Activated T-cell treated with anti-CD3 and anti-CD28 coated beads, Interleukin-2, amount 50 U/mL, for 72 hours (primary cell): ENCODE data around the gene RFK. TPM values are rescaled to one million over a fixed set of nuclear protein-coding genes. Genes with fewer than 3 reads are reported as not detected.
"Not testable (repeated sequence)": the region's sequence is repeated elsewhere in the genome, so short reads cannot be mapped to it uniquely, and the experiment has no call there.

Source experiments
- ATAC-seq, 2 donors: fragments of 150-1000 bp; cut with Tn5 transposase; replicated peaks in 1 of 2; 2 replicates each; pipeline ENCODE4 v1.10.0; 2021; ENCODE audit warnings: moderate library complexity in 2 of 2, mild to moderate bottlenecking in 1 of 2
- DNase-seq, 2 donors: peaks; one replicate each; pipeline ENCODE4 v3.0.0; 2021 to 2022; ENCODE audit warnings: mixed read lengths in 1 of 2
- H3K27ac Mint-ChIP-seq: one replicate; pipeline ENCODE4 v1.8.0; 2022; ENCODE audit warnings: mild to moderate bottlenecking, moderate library complexity, mixed read lengths
- H3K27me3 Mint-ChIP-seq: one replicate; pipeline ENCODE4 v1.8.0; 2022; ENCODE audit warnings: low read depth, mixed read lengths
- H3K36me3 Mint-ChIP-seq, 2 donors: one replicate each; pipeline ENCODE4 v1.8.0; 2022; ENCODE audit warnings: mixed read lengths in 2 of 2, mild to moderate bottlenecking in 1 of 2; ENCODE audit not compliant: insufficient read depth in 2 of 2
- H3K4me1 Mint-ChIP-seq: one replicate; pipeline ENCODE4 v1.8.0; 2022; ENCODE audit warnings: low read depth, mixed read lengths
- H3K4me3 Mint-ChIP-seq, 2 donors: one replicate each; pipeline ENCODE4 v1.8.0; 2022; ENCODE audit warnings: mild to moderate bottlenecking in 2 of 2, mixed read lengths in 2 of 2, moderate library complexity in 2 of 2
- H3K9me3 Mint-ChIP-seq, 2 donors: one replicate each; pipeline ENCODE4 v1.8.0; 2022; ENCODE audit warnings: mixed read lengths in 2 of 2
- total RNA-seq, 2 donors: library from RNA; stranded (reverse); gene quantifications; one replicate each; pipeline ENCODE4 v1.2.3, GENCODE V29; 2022

The RFK gene
- total RNA-seq: 1 to 10 TPM; 6.8 to 9.6 TPM

DNA sequence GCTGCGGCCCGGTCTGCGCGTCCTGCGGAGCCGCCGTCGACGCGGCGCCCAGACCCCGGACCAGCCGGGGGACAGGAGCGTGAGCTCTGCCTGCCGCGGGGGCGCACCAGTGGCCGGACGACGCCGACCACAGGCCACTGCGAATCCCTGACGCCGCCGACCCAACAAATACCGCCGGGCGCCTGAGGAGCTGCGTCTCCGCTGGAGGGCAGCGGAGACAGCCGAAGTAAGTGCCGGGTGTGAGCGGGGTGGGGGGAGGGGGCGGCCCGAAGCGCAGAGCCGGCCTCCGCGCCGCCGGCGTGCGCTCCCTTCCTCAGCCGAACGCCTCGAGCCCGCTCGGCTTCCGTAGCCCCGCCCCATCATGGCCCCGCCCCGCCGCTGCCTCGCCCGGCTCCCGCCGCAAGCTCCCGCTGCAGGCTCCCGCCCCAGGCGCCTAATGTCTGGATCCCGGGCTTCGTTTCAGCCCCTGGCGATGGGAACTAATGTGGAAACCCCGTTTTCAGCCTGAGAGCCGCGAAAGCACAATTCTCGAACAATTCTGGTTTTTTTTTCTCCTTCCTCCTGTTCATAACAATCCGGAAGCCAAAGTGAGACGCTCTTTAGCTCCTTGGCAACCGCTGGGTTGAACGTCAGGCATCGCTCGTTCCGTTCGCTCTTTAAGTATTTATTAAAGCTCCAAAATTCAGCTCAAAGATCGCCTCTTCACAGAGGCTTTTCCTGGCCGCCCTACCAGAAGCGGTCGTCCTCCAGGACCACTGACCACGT is at the start of gene RFK:
TSS of gene RFK (minus strand) at position 232 of the 765 bp plus-strand sequence. CDS start 255 bp downstream, outside the sequence.
- Mint-ChIP-seq H3K4me1 (peaks cover 28% of the 10 kb centered on the region), H3K9me3 (peaks cover 1% of the 10 kb centered on the region in 2 donors), H3K36me3 (peaks cover 9 to 12% of the 10 kb centered on the region in 2 donors), H3K27ac (peak within 1 kb of the TSS; percentile 100), H3K4me3 (peak within 1 kb of the TSS; percentile 98 to 99), H3K27me3 (no peaks in the 10 kb centered on the region)
- ATAC-seq: peak; percentile 89 to 90
- peak; percentile 89 to 94 for DNase-seq

DNA sequence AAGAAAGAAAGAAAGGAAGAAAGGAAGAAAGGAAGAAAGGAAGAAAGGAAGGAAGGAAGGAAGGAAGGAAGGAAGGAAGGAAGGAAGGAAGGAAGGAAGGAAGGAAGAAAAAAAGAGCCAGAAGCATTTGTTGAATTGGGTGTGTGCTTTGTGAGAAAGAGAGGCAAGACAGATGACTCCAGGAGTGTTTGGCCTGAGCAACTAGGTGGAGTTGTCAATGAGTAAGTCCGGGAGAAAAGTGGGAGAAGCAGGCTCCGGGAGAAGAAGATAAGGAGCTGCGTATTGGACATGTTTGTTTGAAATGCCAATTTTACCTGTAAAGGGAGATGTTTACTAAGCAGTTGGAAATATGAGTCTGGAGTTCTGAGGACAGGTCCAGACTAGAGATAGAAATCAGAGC is 49.7 kb upstream of the RFK start:
- no peak for ATAC-seq
- Mint-ChIP-seq H3K9me3 (no peaks in the 10 kb centered on the region), H3K4me3 (peak overlapping the region; percentile 66 to 72), H3K36me3 (peaks cover 6 to 8% of the 10 kb centered on the region in 2 donors), H3K27me3 (no peaks in the 10 kb centered on the region), H3K4me1 (peaks cover 74% of the 10 kb centered on the region), H3K27ac (peak overlapping the region; percentile 44)
- no peak for DNase-seq

- Mint-ChIP-seq H3K4me1 (peaks cover 74% of the 10 kb centered on the region), H3K9me3 (no peaks in the 10 kb centered on the region), H3K36me3 (peaks cover 6 to 8% of the 10 kb centered on the region in 2 donors), H3K4me3 (peak overlapping the region; percentile 81), H3K27me3 (no peaks in the 10 kb centered on the region), H3K27ac (peak overlapping the region; percentile 88)
- DNase-seq: peak; percentile 62 to 74
- peak; percentile 84 to 87 for ATAC-seq
Measured at GRCh38 chr9:76441551-76442322, 47.5 kb upstream of the RFK start.

DNA sequence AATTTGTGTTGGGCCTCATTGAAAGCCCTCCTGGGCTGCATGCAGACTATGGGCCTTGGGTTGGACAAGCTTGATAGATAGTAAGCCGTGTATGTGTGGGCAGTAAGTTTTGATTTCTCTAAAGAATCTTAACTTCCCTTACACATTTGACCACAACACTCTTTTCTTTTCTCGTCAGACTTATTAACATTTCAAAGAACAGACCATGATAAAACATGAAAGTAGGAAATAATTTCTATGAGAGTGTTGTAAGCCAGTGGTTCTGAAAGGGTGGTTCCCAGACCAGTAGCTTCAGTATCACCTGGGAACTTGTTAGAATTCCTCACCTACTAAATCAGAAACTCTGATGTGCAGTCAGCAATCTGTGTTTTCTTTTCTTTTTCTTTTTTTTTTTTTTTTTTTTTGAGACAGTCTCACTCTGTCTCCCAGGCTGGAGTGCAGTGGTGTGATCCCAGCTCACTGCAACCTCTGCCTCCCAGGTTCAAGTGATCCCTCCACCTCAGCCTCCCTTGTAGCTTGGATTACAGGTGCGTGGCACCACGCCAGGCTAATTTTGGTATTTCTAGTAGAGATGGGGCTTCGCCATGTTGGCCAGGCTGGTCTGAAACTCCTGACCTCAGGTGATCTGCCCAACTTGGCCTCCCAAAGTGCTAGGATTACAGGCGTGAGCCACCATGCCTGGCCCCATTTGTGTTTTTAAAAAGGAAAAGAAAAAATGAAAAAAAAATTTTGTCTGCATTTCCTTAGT is 44.8 kb upstream of the RFK start:
- DNase-seq (peak; percentile 42 to 45), ATAC-seq (peak; percentile 69 to 72)
- Mint-ChIP-seq H3K27me3 (peaks cover 5% of the 10 kb centered on the region), H3K27ac (peak overlapping the region; percentile 95), H3K36me3 (peaks cover 3 to 8% of the 10 kb centered on the region in 2 donors), H3K4me3 (peak overlapping the region; percentile 65 to 68), H3K4me1 (peaks cover 82% of the 10 kb centered on the region), H3K9me3 (no peaks in the 10 kb centered on the region)

DNA sequence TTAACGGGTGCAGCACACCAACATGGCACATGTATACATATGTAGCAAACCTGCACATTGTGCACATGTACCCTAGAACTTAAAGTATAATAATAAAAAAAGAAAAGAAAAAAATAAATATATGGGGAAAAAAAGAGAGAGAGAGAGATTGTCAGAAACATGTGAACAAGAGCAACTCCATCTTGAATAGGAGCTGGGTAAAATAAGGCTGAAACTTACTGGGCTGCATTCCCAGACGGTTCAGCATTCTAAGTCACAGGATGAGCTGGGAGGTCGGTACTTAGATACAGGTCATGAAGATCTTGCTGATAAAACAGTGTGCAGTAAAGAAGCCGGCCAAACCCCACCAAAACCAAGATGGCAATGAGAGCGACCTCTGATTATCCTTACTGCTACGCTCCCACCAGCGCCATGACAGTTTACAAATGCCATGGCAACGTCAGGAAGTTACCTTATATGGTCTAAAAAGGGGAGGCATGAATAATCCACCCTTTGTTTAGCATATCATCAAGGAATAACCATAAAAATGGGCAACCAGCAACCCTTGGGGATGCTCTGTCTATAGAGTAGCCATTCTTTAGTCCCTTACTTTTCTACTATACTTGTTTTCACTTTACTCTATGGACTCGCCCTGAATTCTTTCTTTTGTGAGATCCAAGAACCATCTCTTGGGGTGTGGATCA is 42.9 kb upstream of the RFK start:
- not testable (repeated sequence) for DNase-seq, H3K9me3 Mint-ChIP-seq, ATAC-seq, H3K27me3 Mint-ChIP-seq, H3K4me3 Mint-ChIP-seq, H3K36me3 Mint-ChIP-seq
- H3K27ac Mint-ChIP-seq: peak overlapping the region; percentile 95
- H3K4me1 Mint-ChIP-seq: peaks cover 88% of the 10 kb centered on the region

- DNase-seq, ATAC-seq, H3K27me3 Mint-ChIP-seq, H3K4me3 Mint-ChIP-seq, H3K27ac Mint-ChIP-seq, H3K36me3 Mint-ChIP-seq, H3K9me3 Mint-ChIP-seq: not testable (repeated sequence)
- H3K4me1 Mint-ChIP-seq: peaks cover 66% of the 10 kb centered on the region
Measured at GRCh38 chr9:76434897-76435296, 40.7 kb upstream of the RFK start.

DNA sequence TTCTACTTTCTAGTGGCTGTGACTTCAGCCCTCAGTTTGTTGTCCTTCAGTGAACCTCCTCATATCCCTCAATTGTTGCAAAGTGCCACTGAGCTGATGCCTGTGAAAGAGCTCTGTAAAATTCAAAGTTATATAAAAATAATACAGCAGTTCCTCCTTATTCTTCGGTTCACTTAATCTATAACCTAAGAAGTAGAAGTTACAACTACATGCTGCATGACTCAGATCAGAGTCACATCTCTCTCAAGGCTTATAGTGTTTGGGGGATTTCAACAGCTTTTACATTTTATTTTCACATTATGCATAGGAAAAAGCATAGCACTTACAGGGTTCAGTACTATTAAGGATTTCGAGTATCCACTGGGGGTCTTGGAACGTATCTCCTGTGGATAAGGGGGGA is 39.6 kb upstream of the RFK start:
- Mint-ChIP-seq H3K4me1 (peaks cover 55% of the 10 kb centered on the region), H3K4me3 (peak overlapping the region; percentile 3 to 79), H3K27me3 (peaks cover 10% of the 10 kb centered on the region), H3K27ac (peak overlapping the region; percentile 72), H3K9me3 (no peaks in the 10 kb centered on the region), H3K36me3 (no peaks in the 10 kb centered on the region)
- ATAC-seq (peak; percentile 66 to 70), DNase-seq (no peak)

GRCh38 chr9:76433406-76433805 is 39.2 kb upstream of the RFK start:
- DNase-seq: no peak
- H3K27me3 Mint-ChIP-seq: peaks cover 10% of the 10 kb centered on the region
- H3K9me3 Mint-ChIP-seq: no peaks in the 10 kb centered on the region
- no peaks in the 10 kb centered on the region for H3K36me3 Mint-ChIP-seq
- peak; percentile 39 to 42 for ATAC-seq
- no peak overlapping the region for H3K27ac Mint-ChIP-seq
- H3K4me1 Mint-ChIP-seq: peaks cover 51% of the 10 kb centered on the region
- peak overlapping the region in 1 of 2 donors; percentile 79 for H3K4me3 Mint-ChIP-seq

GRCh38 chr9:76431601-76432000 is 37.4 kb upstream of the RFK start:
- no peak overlapping the region for H3K4me3 Mint-ChIP-seq
- peaks cover 46% of the 10 kb centered on the region for H3K4me1 Mint-ChIP-seq
- H3K36me3 Mint-ChIP-seq: peaks cover 0 to 2% of the 10 kb centered on the region in 2 donors
- H3K27me3 Mint-ChIP-seq: peaks cover 10% of the 10 kb centered on the region
- no peak overlapping the region for H3K27ac Mint-ChIP-seq
- ATAC-seq: no peak
- H3K9me3 Mint-ChIP-seq: no peaks in the 10 kb centered on the region
- DNase-seq: no peak

GRCh38 chr9:76426807-76427419 is 32.7 kb upstream of the RFK start:
- peaks cover 0 to 4% of the 10 kb centered on the region in 2 donors for H3K36me3 Mint-ChIP-seq
- H3K4me3 Mint-ChIP-seq: no peak overlapping the region
- H3K27me3 Mint-ChIP-seq: no peaks in the 10 kb centered on the region
- DNase-seq: no peak
- ATAC-seq: peak; percentile 49 to 64
- H3K27ac Mint-ChIP-seq: no peak overlapping the region
- H3K4me1 Mint-ChIP-seq: peaks cover 42% of the 10 kb centered on the region
- H3K9me3 Mint-ChIP-seq: no peaks in the 10 kb centered on the region

DNA sequence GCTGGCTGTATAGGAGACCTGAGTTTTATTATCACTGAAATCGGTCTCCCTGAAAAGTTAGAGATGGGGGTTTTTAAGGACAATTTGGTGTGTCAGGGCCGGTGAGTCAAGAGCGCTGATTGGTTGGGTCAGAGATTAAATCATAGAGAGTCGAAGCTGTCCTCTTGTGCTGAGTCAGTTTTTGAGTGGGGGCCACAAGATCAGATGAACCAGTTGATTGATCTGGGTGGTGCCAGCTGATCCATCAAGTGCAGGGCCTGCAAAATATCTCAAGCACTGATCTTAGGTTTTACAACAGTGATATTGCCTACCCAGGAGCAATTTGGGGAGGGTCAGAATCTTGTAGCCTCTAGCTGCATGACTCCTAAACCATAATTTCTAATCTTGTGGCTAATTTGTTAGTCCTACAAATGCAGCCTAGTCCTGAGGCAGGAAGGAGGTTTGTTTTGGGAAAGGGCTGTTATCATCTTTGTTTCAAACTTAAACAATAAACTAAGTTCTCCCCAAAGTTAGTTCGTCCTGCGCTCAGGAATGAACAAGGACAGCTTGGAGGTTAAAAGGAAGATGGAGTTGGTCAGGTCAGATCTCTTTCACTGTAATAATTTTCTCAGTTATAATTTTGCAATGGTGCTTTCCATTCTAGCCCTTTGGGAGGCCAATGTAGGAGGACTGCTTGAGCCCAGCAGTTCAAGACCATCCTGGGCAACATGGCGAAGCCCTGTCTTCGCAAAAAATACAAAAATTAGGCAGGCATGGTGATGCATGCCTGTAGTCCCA is 31.6 kb upstream of the RFK start:
- Mint-ChIP-seq H3K27me3 (no peaks in the 10 kb centered on the region), H3K4me3 (peak overlapping the region in 1 of 2 donors; percentile 2), H3K27ac (peak overlapping the region; percentile 44), H3K9me3 (no peaks in the 10 kb centered on the region), H3K4me1 (peaks cover 46% of the 10 kb centered on the region), H3K36me3 (peaks cover 0 to 4% of the 10 kb centered on the region in 2 donors)
- ATAC-seq (peak; percentile 4 to 6), DNase-seq (peak in 1 of 2 donors; percentile 35)
